KBM-7 (cell line): ENCODE data around the gene PNPLA8.

Experiments
- DNase-seq: peaks from one replicate; pipeline ENCODE4 v3.0.0-alpha.2; 2015
- in situ Hi-C: fragments of 300-500 bp; cut with MboI; formaldehyde crosslinking; loops from 2 replicates; pipeline ENCODE4 v1.14.3; 2020; ENCODE audit warnings: low sequenced_read_pairs, low pct_unique_long_range_greater_than_20kb, mixed read lengths

The PNPLA8 gene

DNA sequence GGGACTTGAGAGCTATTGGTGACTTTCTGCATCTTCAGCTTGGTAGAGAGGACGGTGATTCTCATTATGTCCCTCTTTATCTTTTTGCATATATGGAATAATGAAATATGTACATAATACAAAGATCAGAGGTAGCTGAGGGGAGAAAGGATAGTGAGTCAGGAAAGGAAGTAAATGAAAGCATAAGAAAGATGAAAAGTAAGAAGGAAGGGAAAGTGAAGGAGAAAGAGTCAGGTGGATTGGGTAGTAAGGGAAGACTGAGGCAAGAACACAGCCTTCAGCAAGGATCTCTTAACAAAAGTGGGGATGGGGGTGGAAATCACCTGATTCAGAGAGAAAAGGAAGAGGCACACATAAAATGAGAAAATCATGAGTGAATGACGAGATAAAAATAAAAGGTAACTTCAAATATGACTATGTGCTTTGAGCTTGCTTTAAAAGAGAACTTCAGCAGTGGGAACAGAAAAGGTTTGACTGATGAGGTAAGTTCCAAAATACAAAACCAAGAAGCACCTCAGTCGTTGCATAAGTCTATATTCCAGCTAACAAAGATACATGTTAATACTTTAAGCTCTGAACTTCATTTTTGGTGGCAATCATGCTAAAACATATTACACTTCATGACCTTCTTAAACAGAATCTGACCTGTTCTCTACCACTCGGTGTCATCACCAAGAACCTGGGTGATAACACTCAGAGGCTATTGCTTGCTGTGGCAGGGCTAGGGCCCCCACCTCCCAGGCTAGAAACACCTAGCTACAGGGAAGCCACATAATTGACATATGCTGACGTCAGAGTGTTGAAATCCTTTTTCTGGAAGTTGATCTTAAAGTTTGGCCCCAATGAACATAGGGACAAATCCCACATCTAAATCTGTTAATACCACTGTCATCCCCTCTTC is 102.6 kb downstream of the PNPLA8 start:
- no peak for DNase-seq
- in situ Hi-C loops: no loop called here

DNA sequence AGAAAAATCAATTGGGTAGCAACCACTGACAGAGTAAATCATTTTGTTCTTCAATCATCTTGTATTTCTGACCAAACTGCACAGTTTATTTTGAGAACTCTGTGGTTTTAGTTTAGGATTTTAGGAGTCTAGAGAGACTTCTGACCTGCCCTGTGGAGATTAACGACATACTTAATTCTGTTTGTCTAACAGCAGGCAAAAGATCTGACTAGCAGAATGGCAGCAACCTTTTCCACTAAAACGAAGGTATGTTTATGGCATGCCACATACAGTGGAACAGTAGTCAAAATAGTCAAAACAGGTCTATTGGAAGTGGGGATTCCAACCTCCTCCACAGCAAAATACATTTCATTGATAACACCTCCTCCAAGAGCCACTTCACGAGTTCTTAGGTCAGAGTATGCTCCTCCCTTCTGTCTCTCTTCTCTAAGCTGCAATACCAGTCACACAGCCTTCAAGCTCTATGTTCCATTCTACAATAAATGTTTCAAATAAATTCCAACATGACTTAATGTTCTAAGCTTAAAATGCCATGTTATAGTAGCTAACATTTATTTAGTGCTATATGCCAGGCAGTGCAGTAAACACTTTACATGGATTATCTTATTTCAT is 104.1 kb downstream of the PNPLA8 start:
- no peak for DNase-seq
- in situ Hi-C loops: no loop called here
